Ovary (tissue), 9 donors: Measurements from ENCODE around the gene ERBB2. TPM values are rescaled to one million over a fixed set of nuclear protein-coding genes. Genes with fewer than 3 reads are reported as not detected.

Experiments used
- DNase-seq, 5 donors: peaks; one replicate each; pipeline ENCODE4 v3.0.0-alpha.2; 2019 to 2020
- H3K27ac ChIP-seq, 2 donors: fragments of 200-600 bp; one replicate each; pipeline versions ENCODE4 v1.5.1 to v1.8.0; 2019 to 2022
- H3K27me3 ChIP-seq: fragments of 200-600 bp; one replicate; pipeline ENCODE4 v1.8.0; 2022
- H3K36me3 ChIP-seq: fragments of 200-600 bp; sonication (generic); one replicate; pipeline ENCODE4 v1.5.1; 2019
- H3K4me1 ChIP-seq: one replicate; pipeline ENCODE4 v1.8.1; 2013; ENCODE audit warnings: mild to moderate bottlenecking, moderate library complexity; ENCODE audit not compliant: insufficient read depth
- H3K4me3 ChIP-seq: fragments of 200-600 bp; sonication (generic); one replicate; pipeline ENCODE4 v1.5.1; 2017
- H3K9me3 ChIP-seq, 2 donors: fragments of 200-600 bp in 1 of 2; sonication (generic) in 1 of 2; one replicate each; pipeline versions ENCODE4 v1.5.1 to v1.8.1; 2013 to 2019; ENCODE audit warnings: mild to moderate bottlenecking in 1 of 2, moderate library complexity in 1 of 2
- EP300 ChIP-seq: sonication (generic); formaldehyde crosslinking; IDR thresholded peaks from one replicate; pipeline ENCODE4 v1.6.1; 2017; ENCODE audit warnings: antibody characterized with exemption
- POLR2A ChIP-seq: fragments of 450-650 bp; IDR thresholded peaks from one replicate; pipeline ENCODE4 v1.6.1; 2017; ENCODE audit warnings: antibody characterized with exemption, mild to moderate bottlenecking, moderate library complexity
- WGBS, 3 donors: extraction: QIAGEN DNeasy Blood & Tissue Kit in 1 of 3; methylation state at CpG; one replicate each; pipeline versions ENCODE4 v1.1.5 to v1.1.7; 2013 to 2017; 5-methylcytosine and 5-hydroxymethylcytosine counted together
- intact Hi-C, 4 donors: fragments of 100-400 bp; cut with DNase I; formaldehyde crosslinking; loops; one replicate each; pipeline versions ENCODE4 v1.11.0 to v1.15.1; 2022 to 2023
- polyA plus RNA-seq, 2 donors: library from polyadenylated mRNA; stranded (reverse); fragments of 200-250 nt in 1 of 2; fragments of 350-450 nt in 1 of 2; fragmentation: Illumina TruSeq in 1 of 2; extraction: RNeasy Lipid Tissue Mini Kit (QIAGEN cat#74804) in 1 of 2; gene quantifications; one replicate each; pipeline ENCODE4 v1.2.3, GENCODE V29; 2013 to 2014
- total RNA-seq, 7 donors: library from RNA; depleted of rRNA in 2 of 7; stranded (reverse); fragments of >200 nt in 2 of 7; fragmentation: NEBNext Ultra II Directional in 3 of 7; extraction: Animal tissue kit (Norgen Biotek cat#: 25700) in 3 of 7; gene quantifications; one replicate each; pipeline versions ENCODE4 v1.1.0 to v1.2.4, GENCODE V29; 2016 to 2023
- TF ChIP-seq, protein P1 (sequence below), 3 donors: fragments of 450-650 bp in 2 of 3; fragments of 200-600 bp in 1 of 3; IDR thresholded peaks; one replicate each; pipeline versions ENCODE4 v1.5.1 to v1.8.0; 2016 to 2022; ENCODE audit warnings: antibody characterized with exemption in 3 of 3, mild to moderate bottlenecking in 1 of 3
- donor health status: DM: no; HTN: no; CAD: no; lungs with moderate emphysema.
- donor health status: DM: no; HTN: no; CAD: no.
- donor health status: Bipolar disorder and iron deficiency.
- donor health status: DM: yes; HTN: yes; CAD: no.
- donor health status: DM: no; HTN: no; CAD: no.
- donor health status: DM: yes; HTN: yes; CAD: no.

ERBB2 gene
- total and polyA plus RNA-seq, 9 donors: 20.1 to 66.3 (median 50.6) TPM

GRCh38 chr17:39742856-39743436 is 43.1 kb downstream of the ERBB2 start:
- no peak overlapping the region for H3K27ac ChIP-seq
- H3K36me3 ChIP-seq: no peaks in the 10 kb centered on the region
- no peaks in the 10 kb centered on the region for H3K27me3 ChIP-seq
- H3K4me3 ChIP-seq: no peak overlapping the region
- no peaks in the 10 kb centered on the region for H3K9me3 ChIP-seq
- DNase-seq: no peak
- intact Hi-C loops: no loop called here
- H3K4me1 ChIP-seq: peaks cover 2% of the 10 kb centered on the region
- 70 to 77% (median 71%) methylated on average over 21 of the region's 21 CpGs for WGBS, 3 donors
- TF ChIP-seq, protein P1, sequence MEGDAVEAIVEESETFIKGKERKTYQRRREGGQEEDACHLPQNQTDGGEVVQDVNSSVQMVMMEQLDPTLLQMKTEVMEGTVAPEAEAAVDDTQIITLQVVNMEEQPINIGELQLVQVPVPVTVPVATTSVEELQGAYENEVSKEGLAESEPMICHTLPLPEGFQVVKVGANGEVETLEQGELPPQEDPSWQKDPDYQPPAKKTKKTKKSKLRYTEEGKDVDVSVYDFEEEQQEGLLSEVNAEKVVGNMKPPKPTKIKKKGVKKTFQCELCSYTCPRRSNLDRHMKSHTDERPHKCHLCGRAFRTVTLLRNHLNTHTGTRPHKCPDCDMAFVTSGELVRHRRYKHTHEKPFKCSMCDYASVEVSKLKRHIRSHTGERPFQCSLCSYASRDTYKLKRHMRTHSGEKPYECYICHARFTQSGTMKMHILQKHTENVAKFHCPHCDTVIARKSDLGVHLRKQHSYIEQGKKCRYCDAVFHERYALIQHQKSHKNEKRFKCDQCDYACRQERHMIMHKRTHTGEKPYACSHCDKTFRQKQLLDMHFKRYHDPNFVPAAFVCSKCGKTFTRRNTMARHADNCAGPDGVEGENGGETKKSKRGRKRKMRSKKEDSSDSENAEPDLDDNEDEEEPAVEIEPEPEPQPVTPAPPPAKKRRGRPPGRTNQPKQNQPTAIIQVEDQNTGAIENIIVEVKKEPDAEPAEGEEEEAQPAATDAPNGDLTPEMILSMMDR (IDR thresholded peaks at IDR 0.05): no peak
- TF ChIP-seq POLR2A: no peak

- intact Hi-C loops: no loop called here
- Histone ChIP-seq H3K9me3 (no peaks in the 10 kb centered on the region), H3K4me3 (no peak overlapping the region), H3K4me1 (peaks cover 2% of the 10 kb centered on the region), H3K27me3 (no peaks in the 10 kb centered on the region), H3K27ac (no peak overlapping the region), H3K36me3 (no peaks in the 10 kb centered on the region)
- 77 to 83% (median 80%) methylated on average over 16 of the region's 16 CpGs for WGBS, 3 donors
- TF ChIP-seq, protein P1 (IDR thresholded peaks at IDR 0.05): no peak
- TF ChIP-seq EP300: no peak
- no peak for TF ChIP-seq POLR2A
- no peak for DNase-seq
Measured at GRCh38 chr17:39744075-39744835, 44.4 kb downstream of the ERBB2 start.

DNA sequence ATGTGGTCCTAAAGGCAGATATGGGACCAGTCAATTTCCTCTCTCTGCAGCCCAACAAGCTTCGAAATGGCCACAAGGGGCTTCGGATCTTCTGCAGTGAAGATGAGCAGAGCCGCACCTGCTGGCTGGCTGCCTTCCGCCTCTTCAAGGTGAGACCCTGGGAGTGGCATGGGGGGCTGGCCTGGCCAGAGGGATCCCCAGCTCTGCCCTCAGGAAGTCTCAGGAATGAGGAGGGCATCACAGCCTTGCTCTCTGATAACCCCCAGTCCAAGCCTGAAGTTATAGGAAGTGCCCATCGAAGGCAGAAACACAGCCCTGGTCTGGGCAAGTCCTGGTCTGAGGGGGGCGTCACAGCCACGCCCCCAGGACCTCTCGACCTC is 45.0 kb downstream of the ERBB2 start:
- Histone ChIP-seq H3K27ac (no peak overlapping the region), H3K4me1 (peaks cover 2% of the 10 kb centered on the region), H3K36me3 (no peaks in the 10 kb centered on the region), H3K9me3 (no peaks in the 10 kb centered on the region), H3K4me3 (no peak overlapping the region), H3K27me3 (no peaks in the 10 kb centered on the region)
- WGBS, 3 donors: 63 to 67% (median 65%) methylated on average over 7 to 8 of the region's 8 CpGs
- peak in 1 of 5 donors; percentile 23 for DNase-seq
- intact Hi-C loops: no loop called here
- TF ChIP-seq EP300: no peak
- TF ChIP-seq, protein P1 (IDR thresholded peaks at IDR 0.05): no peak
- TF ChIP-seq POLR2A: no peak

GRCh38 chr17:39745335-39746144 is 45.7 kb downstream of the ERBB2 start:
- H3K27me3 ChIP-seq: no peaks in the 10 kb centered on the region
- H3K36me3 ChIP-seq: no peaks in the 10 kb centered on the region
- DNase-seq: peak in 1 of 5 donors; percentile 26
- no peak overlapping the region for H3K4me3 ChIP-seq
- H3K4me1 ChIP-seq: peaks cover 2% of the 10 kb centered on the region
- 89 to 93% (median 91%) methylated on average over 23 of the region's 23 CpGs for WGBS, 3 donors
- intact Hi-C loops: no loop called here
- no peak for TF ChIP-seq EP300
- TF ChIP-seq, protein P1 (IDR thresholded peaks at IDR 0.05): no peak
- TF ChIP-seq POLR2A: no peak
- H3K27ac ChIP-seq: no peak overlapping the region
- no peaks in the 10 kb centered on the region for H3K9me3 ChIP-seq
